ENCODE measurements around the gene AIG1.

The AIG1 gene

DNA sequence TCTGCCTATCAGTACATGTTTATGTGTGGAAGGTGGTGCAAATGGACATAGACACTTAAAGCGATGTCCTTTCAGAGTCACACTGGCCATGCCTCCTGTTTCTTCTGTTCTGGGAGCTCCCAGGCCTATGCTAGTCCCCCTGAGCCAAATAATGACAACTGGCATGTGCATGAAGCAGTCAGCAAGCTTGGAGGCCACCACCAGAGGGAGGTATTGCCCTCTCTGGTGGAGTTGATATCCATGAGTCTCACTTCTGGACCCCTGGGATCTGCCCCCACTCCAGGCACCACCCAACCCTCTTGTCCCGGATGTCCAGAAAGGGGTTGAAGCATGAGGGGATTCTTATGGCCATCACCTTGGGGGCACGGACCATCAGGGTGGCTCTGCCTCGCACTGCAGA, 172.2 kb downstream of the AIG1 start:
- H3K79me2 ChIP-seq, result no peaks in the 10 kb centered on the region
- no peaks in the 10 kb centered on the region for H3K9me3 ChIP-seq (ENCODE audit: control insufficient read depth, low read length)
- H3K9ac ChIP-seq, result no peak overlapping the region
- no peaks in the 10 kb centered on the region for H3K27me3 ChIP-seq (ENCODE audit: control insufficient read depth, insufficient read depth, low read length)
- no peak overlapping the region for H3K4me3 ChIP-seq (ENCODE audit: low read depth, low read length)
- H3K27ac ChIP-seq, result no peak overlapping the region
- TF ChIP-seq, protein P1, sequence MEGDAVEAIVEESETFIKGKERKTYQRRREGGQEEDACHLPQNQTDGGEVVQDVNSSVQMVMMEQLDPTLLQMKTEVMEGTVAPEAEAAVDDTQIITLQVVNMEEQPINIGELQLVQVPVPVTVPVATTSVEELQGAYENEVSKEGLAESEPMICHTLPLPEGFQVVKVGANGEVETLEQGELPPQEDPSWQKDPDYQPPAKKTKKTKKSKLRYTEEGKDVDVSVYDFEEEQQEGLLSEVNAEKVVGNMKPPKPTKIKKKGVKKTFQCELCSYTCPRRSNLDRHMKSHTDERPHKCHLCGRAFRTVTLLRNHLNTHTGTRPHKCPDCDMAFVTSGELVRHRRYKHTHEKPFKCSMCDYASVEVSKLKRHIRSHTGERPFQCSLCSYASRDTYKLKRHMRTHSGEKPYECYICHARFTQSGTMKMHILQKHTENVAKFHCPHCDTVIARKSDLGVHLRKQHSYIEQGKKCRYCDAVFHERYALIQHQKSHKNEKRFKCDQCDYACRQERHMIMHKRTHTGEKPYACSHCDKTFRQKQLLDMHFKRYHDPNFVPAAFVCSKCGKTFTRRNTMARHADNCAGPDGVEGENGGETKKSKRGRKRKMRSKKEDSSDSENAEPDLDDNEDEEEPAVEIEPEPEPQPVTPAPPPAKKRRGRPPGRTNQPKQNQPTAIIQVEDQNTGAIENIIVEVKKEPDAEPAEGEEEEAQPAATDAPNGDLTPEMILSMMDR (IDR thresholded peaks at IDR 0.05), result peak; percentile 33
- no peak overlapping the region for H2AFZ ChIP-seq
- no peak overlapping the region for H3K4me2 ChIP-seq (ENCODE audit: low read length)
- H3K4me1 ChIP-seq, result no peaks in the 10 kb centered on the region
- no peaks in the 10 kb centered on the region for H3K36me3 ChIP-seq (ENCODE audit: control insufficient read depth, insufficient read depth, low read length)

DNA sequence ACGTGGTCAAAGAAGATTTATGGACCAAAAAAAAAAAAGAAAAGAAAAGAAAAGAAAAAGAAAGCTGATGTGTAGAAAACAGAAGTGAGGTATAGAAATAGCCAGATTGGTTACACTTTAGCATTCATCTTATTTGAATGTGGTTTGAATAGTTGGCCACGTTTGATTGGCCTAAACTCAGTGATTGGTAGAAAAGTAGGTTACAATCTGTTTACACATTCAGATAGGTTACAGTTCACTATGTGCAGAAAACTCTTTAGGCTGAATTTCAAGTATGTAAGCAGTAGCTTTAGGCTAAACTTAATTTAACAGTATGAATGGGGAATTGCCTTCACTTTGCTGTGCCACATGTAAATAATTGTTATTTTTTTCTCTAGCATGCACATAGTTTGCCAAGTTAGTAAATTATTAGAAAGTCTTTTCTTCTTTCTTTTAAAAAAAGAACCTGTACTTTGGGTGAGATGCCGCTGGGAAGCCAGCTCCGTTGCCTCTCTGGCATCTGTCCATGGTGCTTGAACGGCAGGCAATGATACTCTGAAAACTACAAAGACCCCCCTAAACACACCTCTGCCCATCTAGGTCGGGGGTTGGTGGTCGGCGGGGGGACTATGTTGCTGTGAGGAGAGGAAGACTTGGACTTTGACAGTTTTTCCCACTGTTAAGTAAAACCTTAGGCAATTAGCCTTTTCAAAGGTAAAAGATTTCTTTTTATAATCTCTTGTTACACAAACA, 173.0 kb downstream of the AIG1 start:
- TF ChIP-seq, protein P1 (IDR thresholded peaks at IDR 0.05), result no peak
- Histone ChIP-seq H3K36me3 (ENCODE audit: control insufficient read depth, insufficient read depth, low read length) (no peaks in the 10 kb centered on the region), H3K4me2 (ENCODE audit: low read length) (no peak overlapping the region), H3K4me3 (ENCODE audit: low read depth, low read length) (no peak overlapping the region), H3K27ac (no peak overlapping the region), H3K9me3 (ENCODE audit: control insufficient read depth, low read length) (no peaks in the 10 kb centered on the region), H3K9ac (no peak overlapping the region), H2AFZ (no peak overlapping the region), H3K4me1 (no peaks in the 10 kb centered on the region), H3K79me2 (no peaks in the 10 kb centered on the region), H3K27me3 (ENCODE audit: control insufficient read depth, insufficient read depth, low read length) (no peaks in the 10 kb centered on the region)

DNA sequence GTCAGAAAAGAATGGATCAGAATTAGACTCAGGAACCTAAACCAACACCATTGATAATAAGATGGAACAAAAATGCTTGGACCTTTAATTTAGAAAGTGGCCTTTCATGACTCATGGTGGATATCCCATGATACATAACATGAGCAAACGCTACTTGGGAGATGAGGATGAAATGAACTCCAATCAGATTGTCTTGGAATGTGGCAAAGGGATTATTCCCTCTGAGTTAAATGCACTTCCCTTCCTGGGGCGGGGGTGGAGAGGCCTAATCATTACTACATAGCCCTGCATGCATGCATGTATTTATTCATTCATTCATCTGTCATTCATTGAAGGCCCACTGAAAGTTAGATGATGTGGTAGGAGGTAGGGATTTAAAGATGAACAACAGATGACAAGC, 174.0 kb downstream of the AIG1 start:
- no peak overlapping the region for H3K4me2 ChIP-seq (ENCODE audit: low read length)
- H3K27ac ChIP-seq, result no peak overlapping the region
- no peaks in the 10 kb centered on the region for H3K79me2 ChIP-seq
- no peaks in the 10 kb centered on the region for H3K36me3 ChIP-seq (ENCODE audit: control insufficient read depth, insufficient read depth, low read length)
- no peaks in the 10 kb centered on the region for H3K4me1 ChIP-seq
- H3K4me3 ChIP-seq (ENCODE audit: low read depth, low read length), result no peak overlapping the region
- no peaks in the 10 kb centered on the region for H3K9me3 ChIP-seq (ENCODE audit: control insufficient read depth, low read length)
- no peak overlapping the region for H2AFZ ChIP-seq
- no peak overlapping the region for H3K9ac ChIP-seq
- no peaks in the 10 kb centered on the region for H3K27me3 ChIP-seq (ENCODE audit: control insufficient read depth, insufficient read depth, low read length)
- TF ChIP-seq, protein P1 (IDR thresholded peaks at IDR 0.05), result no peak

DNA sequence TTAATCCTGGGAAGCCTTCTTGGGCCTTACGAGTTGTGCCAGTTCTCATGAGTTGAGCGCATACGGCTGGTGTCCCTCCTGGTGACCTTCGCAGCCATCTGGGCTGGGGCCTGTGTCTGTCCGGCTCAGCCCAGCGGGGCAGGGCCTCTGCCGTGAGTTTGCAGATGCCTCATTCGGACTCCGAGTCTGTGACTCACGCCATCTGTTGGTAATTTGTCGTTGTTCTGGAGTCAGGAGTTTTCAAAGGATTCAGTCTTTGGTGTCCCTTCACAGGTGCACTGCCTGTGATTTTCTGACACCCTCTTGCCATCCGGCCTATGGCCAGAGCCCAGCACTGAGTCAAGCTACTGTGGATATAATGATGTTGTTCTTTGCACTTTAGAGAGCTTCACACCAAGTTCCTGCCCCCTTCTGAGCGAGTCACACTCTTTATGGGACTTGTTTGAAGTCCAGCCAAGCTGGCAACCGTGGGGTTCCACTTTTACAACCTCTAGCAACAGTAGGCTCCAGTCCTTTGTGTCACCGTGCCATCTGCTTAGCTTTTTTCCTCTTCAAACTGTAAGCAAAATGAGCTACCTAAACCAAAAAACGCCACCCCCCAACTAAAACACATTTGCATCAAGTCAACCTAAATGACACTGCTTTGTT, 175.6 kb downstream of the AIG1 start:
- Histone ChIP-seq H2AFZ (no peak overlapping the region), H3K4me1 (no peaks in the 10 kb centered on the region), H3K4me2 (ENCODE audit: low read length) (no peak overlapping the region), H3K9ac (no peak overlapping the region), H3K27me3 (ENCODE audit: control insufficient read depth, insufficient read depth, low read length) (no peaks in the 10 kb centered on the region), H3K27ac (no peak overlapping the region), H3K4me3 (ENCODE audit: low read depth, low read length) (no peak overlapping the region), H3K9me3 (ENCODE audit: control insufficient read depth, low read length) (no peaks in the 10 kb centered on the region), H3K36me3 (ENCODE audit: control insufficient read depth, insufficient read depth, low read length) (no peaks in the 10 kb centered on the region), H3K79me2 (no peaks in the 10 kb centered on the region)
- TF ChIP-seq, protein P1 (IDR thresholded peaks at IDR 0.05), result no peak

All from parathyroid adenoma (tissue), 2 donors.